NT2/D1 (cell line): ENCODE data around the gene MUCL3.

ENCODE experiments used
- SUZ12 ChIP-seq: IDR thresholded peaks from 2 replicates; pipeline ENCODE4 v1.6.1; 2011; ENCODE audit not compliant: insufficient read length, insufficient read depth; ENCODE audit errors: extremely low read depth
- YY1 ChIP-seq: IDR thresholded peaks from 2 replicates; pipeline ENCODE4 v1.6.1; 2011; ENCODE audit not compliant: insufficient read length, insufficient read depth

DNA sequence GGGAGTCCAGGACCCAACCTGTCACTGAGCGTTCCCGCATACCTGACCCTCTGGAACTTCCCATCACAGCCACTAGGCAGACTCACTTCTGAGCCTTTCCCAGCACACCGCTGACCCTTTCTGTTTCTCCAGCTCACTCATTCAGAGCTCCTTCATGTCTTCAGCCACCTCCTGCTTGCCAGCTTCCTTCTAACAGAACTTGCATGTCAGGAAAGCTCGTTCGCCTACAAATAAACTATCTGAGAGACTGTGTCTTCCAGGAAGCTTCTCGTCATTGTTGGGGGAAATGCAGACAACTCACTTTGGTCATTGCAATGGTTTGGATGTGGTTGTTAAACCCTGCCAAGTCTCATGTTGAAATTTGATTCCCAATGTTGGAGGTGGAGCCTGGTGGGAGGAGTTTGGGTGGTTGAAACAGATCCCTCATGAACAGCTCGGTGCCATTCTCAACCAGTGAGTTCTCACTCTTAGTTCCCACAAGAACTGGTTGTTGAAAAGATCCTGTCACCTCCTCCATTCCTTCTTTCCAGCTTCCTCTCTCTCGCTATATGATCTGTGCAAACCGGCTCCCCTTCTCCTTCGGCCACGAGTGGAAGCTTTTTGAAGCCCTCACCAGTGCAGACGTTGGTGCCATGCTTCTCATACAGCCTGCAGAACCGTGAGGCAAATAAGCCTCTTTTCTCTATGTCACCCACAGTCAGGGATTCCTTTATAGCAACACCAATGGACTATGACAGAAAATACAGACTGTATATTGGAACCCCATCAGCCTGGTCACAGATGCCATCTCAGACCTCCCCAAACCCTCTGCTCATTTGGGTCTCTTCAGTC is 41.4 kb downstream of the MUCL3 start:
- TF ChIP-seq SUZ12 (no peak), YY1 (no peak)
